ELF-1 (cell line): Measurements from ENCODE around the gene PPP1R14B.
"Not testable (repeated sequence)": the region's sequence is repeated elsewhere in the genome, so short reads cannot be mapped to it uniquely, and the experiment has no call there.

Experiments
- DNase-seq: peaks from one replicate; pipeline ENCODE4 v3.0.0-alpha.2; 2016; ENCODE audit warnings: low read depth, low spot score

Gene PPP1R14B

GRCh38 chr11:64260147-64260708 is 13.5 kb upstream of the PPP1R14B start:
- no peak for DNase-seq

DNA sequence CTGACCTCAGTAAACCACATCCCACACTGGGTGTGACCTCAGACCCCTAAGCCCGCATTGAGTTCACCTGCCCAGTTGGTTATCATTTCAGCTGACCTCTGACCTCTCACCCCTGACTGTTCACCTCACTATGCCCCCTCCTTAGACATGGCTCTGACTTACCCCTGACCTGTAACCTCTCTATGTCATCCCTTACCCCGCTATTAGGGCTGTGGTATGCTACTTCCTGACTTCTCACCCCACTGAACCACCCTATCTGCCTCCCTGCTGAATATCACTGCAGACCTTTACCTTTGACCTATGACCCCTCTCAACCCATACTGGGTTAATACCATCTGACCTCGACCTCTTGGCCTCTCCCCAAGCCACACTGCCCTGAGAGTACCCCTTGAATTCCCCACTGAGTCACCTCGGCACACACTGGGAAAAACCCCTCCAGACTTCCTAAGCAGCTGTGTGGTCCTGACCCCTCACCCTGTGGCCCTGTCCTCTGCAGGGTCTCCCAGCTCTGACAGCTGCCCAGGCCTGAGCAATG is 12.9 kb upstream of the PPP1R14B start:
- DNase-seq: no peak

GRCh38 chr11:64258946-64259532 is 12.3 kb upstream of the PPP1R14B start:
- DNase-seq: no peak

GRCh38 chr11:64258356-64258755 is 11.6 kb upstream of the PPP1R14B start:
- DNase-seq: no peak

DNA sequence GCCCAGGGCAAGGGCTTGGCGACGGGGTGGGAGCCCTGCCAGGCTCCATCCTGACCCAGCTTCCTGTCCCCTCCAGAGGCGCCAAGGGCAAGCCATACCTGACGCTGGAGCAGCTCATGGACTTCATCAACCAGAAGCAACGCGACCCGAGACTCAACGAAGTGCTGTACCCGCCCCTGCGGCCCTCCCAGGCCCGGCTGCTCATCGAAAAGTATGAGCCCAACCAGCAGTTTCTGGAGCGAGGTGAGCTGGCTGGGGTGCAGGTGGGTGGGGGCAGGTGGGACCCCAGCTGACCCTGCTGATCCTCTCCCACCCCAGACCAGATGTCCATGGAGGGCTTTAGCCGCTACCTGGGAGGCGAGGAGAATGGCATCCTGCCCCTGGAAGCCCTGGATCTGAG is 9.6 kb upstream of the PPP1R14B start:
- no peak for DNase-seq

DNA sequence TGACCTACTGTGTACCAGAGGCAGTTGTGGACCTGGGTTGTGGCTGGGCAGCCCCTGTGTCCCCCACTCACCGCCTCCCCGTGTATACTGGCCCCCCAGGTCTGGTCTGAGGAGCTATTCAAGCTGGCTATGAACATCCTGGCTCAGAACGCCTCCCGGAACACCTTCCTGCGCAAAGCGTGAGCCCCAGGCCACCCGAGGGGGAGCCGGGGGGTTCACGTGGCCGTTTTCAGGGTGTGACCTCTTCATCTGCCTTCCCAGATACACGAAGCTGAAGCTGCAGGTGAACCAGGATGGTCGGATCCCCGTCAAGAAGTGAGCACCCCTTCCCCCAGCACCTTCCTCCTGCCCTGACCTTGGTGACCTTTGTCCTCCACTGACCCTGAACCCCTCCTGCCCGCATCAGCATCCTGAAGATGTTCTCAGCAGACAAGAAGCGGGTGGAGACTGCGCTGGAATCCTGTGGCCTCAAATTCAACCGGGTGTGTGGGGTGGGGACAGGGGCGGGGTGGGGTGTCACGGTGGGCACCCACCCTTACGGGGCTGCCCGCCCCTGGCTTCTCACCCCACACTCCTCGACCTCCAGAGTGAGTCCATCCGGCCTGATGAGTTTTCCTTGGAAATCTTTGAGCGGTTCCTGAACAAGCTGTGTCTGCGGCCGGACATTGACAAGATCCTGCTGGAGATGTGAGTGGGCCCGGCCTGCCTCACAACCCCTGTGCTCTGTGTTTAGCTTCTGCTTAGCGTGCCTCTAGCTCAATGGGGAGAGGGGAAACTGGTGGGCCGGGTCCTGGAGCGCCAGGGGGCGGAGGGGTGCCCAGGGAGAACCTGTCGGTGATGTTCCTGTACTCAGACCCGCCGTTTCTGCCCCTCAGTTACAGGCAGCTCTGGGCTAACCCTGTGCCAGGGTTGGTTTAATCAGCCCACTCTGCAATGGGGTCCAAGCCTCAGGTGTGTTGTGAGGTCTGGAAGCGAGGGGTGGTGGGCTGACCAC is 8.7 kb upstream of the PPP1R14B start:
- no peak for DNase-seq

DNA sequence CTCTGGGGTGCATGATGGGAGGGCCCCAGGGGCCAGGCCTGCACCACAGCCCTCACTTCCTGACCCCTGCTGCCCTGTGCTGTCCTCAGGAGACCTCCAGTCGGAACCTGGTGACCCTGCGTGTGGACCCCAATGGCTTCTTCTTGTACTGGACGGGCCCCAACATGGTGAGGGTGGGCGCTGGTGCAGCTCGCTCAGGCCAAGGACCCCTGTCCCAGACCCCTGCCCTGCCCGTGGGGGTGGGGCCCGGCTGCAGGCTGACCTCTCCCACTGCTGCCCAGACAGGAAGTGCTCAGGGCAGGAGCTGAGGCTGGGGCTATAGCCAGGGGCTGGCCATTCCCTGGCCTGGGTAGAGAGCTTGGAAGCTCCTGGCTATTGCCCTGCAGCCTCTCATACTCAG is 7.6 kb upstream of the PPP1R14B start:
- no peak for DNase-seq

- no peak for DNase-seq
Observed at GRCh38 chr11:64253481-64253880, 6.7 kb upstream of the PPP1R14B start.

- no peak for DNase-seq
Observed at GRCh38 chr11:64253043-64253442, 6.3 kb upstream of the PPP1R14B start.

GRCh38 chr11:64252003-64252872 is 5.5 kb upstream of the PPP1R14B start:
- no peak for DNase-seq

- no peak for DNase-seq
Observed at GRCh38 chr11:64251753-64252002, 4.9 kb upstream of the PPP1R14B start.

DNA sequence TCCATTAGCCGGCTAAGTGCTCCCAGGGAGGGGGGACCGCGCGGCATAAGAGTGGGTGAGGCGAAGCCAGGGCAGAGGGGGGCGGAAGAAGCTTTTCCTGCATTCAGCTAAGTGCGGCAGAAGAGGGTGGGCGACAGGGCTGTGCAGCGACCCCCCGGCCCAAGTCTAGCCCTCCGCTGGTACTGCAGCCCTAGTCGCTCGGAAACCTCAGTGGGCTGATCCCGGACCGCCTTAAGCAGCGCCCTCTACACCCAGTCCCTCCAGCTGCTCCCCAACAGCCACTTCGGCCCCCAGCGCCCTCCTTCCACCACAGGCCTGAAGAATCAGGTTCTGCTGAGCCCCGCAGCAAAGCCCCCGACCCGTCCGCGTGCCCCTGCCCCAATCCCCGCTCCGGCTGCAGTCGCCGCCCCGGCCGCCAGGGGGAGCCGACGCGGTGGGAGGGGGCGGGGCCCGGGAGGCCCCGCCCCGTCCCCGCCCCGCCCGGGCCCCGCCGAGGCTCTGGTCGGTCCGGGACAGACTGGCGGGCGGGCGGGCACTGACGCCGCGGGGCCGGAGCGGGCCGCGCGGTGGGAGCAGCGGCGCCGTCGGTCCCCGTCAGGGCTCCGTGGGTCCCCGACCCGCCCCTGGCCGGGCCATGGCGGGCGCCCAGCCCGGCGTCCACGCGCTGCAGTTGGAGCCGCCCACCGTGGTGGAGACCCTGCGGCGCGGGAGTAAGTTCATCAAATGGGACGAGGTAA is 4.4 kb upstream of the PPP1R14B start, which contains the start of gene PLCB3:
Gene PLCB3 (plus strand): TSS at position 515 of the 737 bp plus-strand sequence. CDS start 120 bp downstream, at position 635.
- DNase-seq: peak; percentile 63

GRCh38 chr11:64250415-64251015 is 3.8 kb upstream of the PPP1R14B start:
- no peak for DNase-seq

- DNase-seq: no peak
Observed at GRCh38 chr11:64249563-64250414, 3.0 kb upstream of the PPP1R14B start.

GRCh38 chr11:64249038-64249437 is 2.3 kb upstream of the PPP1R14B start:
- DNase-seq: no peak

GRCh38 chr11:64248578-64248977 is 1.8 kb upstream of the PPP1R14B start:
- peak; percentile 58 for DNase-seq

GRCh38 chr11:64247729-64248531 is 1.2 kb upstream of the PPP1R14B start:
- no peak for DNase-seq

DNA sequence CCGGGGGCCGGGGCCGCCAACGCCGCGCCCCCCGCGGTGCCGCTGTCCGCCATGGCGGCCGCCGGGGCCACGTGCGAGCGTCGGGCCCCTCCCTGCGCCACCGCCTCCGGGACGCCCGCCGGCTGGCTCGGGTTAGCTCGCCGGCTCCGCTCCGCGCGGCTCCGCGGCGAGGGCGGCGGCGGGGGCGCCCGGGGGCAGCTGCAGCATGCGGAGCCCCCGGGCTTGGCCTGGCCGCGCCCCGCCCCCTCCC is 197 bp downstream of the PPP1R14B start:
- DNase-seq: not testable (repeated sequence)
